ENCODE data around the gene OBSCN.
"Not testable (repeated sequence)": the region's sequence is repeated elsewhere in the genome, so short reads cannot be mapped to it uniquely, and the experiment has no call there.

Gene OBSCN

DNA sequence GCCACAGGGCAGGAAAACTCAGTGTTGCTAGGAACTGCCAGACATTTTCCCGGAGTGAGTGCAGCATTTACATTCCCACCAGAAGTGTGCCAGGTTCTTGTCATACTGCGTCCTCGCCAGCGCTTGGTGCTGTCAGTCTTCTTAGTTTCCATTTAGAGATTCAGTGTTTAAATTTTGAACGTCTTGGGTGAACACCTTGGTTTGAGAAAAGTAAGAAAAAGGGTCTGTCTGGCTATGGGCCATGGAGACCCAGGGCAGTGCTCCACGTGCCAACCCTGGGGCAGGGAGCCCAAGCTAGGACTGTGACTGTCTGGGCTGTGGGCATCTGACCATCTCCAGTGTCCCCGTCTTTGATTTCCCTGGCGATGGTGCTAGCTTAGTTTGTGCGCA is 26.2 kb upstream of the OBSCN start:
- DNase-seq (ENCODE audit: low spot score) = no peak
- TF ChIP-seq, protein P1, sequence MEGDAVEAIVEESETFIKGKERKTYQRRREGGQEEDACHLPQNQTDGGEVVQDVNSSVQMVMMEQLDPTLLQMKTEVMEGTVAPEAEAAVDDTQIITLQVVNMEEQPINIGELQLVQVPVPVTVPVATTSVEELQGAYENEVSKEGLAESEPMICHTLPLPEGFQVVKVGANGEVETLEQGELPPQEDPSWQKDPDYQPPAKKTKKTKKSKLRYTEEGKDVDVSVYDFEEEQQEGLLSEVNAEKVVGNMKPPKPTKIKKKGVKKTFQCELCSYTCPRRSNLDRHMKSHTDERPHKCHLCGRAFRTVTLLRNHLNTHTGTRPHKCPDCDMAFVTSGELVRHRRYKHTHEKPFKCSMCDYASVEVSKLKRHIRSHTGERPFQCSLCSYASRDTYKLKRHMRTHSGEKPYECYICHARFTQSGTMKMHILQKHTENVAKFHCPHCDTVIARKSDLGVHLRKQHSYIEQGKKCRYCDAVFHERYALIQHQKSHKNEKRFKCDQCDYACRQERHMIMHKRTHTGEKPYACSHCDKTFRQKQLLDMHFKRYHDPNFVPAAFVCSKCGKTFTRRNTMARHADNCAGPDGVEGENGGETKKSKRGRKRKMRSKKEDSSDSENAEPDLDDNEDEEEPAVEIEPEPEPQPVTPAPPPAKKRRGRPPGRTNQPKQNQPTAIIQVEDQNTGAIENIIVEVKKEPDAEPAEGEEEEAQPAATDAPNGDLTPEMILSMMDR (IDR thresholded peaks at IDR 0.05; ENCODE audit: borderline replicate concordance, control extremely low read depth, extremely low read depth, insufficient read depth, missing control alignments) = no peak
- in situ Hi-C loops (cut with MboI; ENCODE audit: low sequenced_read_pairs, unreplicated experiment) = no loop called here

- no peak for DNase-seq (ENCODE audit: low spot score)
- in situ Hi-C loops (cut with MboI; ENCODE audit: low sequenced_read_pairs, unreplicated experiment) = no loop called here
- TF ChIP-seq, protein P1 (IDR thresholded peaks at IDR 0.05; ENCODE audit: borderline replicate concordance, control extremely low read depth, extremely low read depth, insufficient read depth, missing control alignments) = no peak
Measured at GRCh38 chr1:228182296-228183030, 25.4 kb upstream of the OBSCN start.

GRCh38 chr1:228184152-228184551 is 23.7 kb upstream of the OBSCN start:
- TF ChIP-seq, protein P1 (IDR thresholded peaks at IDR 0.05; ENCODE audit: borderline replicate concordance, control extremely low read depth, extremely low read depth, insufficient read depth, missing control alignments) = no peak
- in situ Hi-C loops (cut with MboI; ENCODE audit: low sequenced_read_pairs, unreplicated experiment) = no loop called here
- no peak for DNase-seq (ENCODE audit: low spot score)

DNA sequence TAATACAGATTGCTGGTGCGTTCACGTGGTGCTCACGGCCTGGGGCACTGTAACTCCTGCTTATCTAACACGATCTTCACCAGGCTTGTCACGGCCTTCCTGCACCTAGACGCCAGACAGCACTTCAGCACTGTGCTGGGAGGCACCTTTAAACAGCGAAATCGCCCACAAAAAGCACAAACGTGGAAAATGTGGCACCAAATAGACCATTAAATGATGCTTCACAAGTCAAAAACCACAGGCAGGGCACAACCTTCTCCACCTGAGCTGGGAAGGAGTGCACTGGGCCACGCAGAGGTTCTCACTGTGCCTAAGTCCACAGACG is 22.2 kb upstream of the OBSCN start:
- DNase-seq (ENCODE audit: low spot score) = no peak
- in situ Hi-C loops (cut with MboI; ENCODE audit: low sequenced_read_pairs, unreplicated experiment) = no loop called here
- TF ChIP-seq, protein P1 (IDR thresholded peaks at IDR 0.05; ENCODE audit: borderline replicate concordance, control extremely low read depth, extremely low read depth, insufficient read depth, missing control alignments) = no peak

DNA sequence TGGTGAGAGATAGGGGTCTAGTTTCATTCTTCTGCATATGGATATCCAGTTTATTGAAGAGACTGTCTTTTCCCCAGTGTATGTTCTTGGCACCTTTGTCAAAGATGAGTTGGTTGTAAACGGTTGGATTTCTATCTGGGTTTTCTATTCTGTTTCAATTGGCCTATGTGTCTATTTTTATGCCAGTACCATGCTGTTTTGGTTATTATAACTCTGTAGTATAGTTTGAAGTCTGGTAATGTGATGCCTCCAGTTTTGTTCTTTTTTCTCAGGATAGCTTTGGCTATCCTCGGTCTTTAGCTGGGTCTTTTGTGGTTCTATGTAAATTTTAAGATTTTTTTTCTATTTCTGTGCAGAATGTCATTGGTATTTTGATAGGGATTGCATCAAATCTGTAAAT is 19.6 kb upstream of the OBSCN start:
- DNase-seq (ENCODE audit: low spot score); in situ Hi-C loops (cut with MboI; ENCODE audit: low sequenced_read_pairs, unreplicated experiment): not testable (repeated sequence)

GRCh38 chr1:228190182-228190581 is 17.7 kb upstream of the OBSCN start:
- DNase-seq (ENCODE audit: low spot score) = no peak
- TF ChIP-seq, protein P1 (IDR thresholded peaks at IDR 0.05; ENCODE audit: borderline replicate concordance, control extremely low read depth, extremely low read depth, insufficient read depth, missing control alignments) = no peak
- in situ Hi-C loops (cut with MboI; ENCODE audit: low sequenced_read_pairs, unreplicated experiment) = no loop called here

DNA sequence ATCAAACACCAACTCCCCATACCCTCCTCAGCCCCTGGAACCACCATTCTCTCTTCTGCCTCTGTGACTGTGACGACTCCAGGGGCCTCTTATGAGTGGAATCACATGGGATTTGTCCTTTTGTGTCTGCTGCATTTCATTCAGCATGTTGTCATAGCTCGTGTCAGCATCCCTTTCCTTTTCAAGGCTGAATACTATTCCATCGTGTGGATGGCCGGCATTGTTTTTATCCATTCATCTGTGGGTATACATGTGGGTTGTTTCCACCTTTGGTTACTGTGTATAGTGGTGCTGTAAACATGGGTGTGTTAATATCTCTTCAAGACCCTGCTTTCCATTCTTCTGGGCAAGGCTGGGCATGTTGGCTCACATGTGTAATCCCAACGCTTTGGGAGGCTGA is 17.1 kb upstream of the OBSCN start:
- TF ChIP-seq, protein P1 (IDR thresholded peaks at IDR 0.05; ENCODE audit: borderline replicate concordance, control extremely low read depth, extremely low read depth, insufficient read depth, missing control alignments) = no peak
- in situ Hi-C loops (cut with MboI; ENCODE audit: low sequenced_read_pairs, unreplicated experiment) = no loop called here
- DNase-seq (ENCODE audit: low spot score) = no peak
